GM12864 (cell line): Measurements from ENCODE around the gene NAA10.
A peak's percentile ranks its signal among the peaks of the same experiment; 100 is the strongest.
"Not testable (repeated sequence)": the region's sequence is repeated elsewhere in the genome, so short reads cannot be mapped to it uniquely, and the experiment has no call there.

Source experiments
- DNase-seq: peaks from one replicate; pipeline ENCODE4 v3.0.0-alpha.2; 2011; ENCODE audit warnings: low read depth
- H3K4me3 ChIP-seq: 2 replicates; pipeline ENCODE4 v1.5.1; 2011; ENCODE audit warnings: mild to moderate bottlenecking, low read depth, low read length, control low read depth
- TF ChIP-seq, protein P1 (sequence below): IDR thresholded peaks from 2 replicates; pipeline ENCODE4 v1.5.1; 2011; ENCODE audit warnings: low read depth, mild to moderate bottlenecking, moderate library complexity, low read length, control low read depth, inconsistent platforms; ENCODE audit errors: missing control alignments

NAA10 gene

DNA sequence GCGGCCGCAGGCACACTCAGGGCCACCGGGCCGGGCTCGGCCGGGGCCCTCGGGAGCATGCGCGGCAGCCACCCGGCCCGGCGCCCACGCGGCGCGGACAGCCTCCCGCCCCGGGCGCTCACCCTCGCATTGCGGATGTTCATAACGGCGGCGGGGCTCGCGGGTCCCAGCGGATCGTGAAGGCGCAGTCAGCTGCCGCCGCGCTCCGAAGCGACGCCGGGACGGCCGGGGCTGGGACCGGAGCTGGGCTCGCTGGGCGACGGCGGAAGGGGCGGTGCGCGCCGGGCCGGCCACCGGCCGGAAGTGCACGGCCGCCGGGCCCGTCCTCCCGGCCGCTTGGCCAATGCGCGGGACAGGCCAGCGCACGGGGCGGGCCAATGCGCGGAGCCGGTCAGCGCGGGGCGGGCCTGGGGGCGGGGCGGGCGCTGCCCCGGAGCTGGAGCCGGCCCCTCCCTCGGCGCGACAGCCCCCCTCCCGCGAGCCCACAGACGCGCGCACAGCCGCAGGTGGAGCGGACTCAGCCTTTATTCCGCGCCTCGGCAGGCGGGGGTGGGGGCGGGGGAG lies at the start of gene NAA10:
Gene NAA10 (minus strand): TSS at position 276 of the 564 bp plus-strand sequence. CDS start 133 bp downstream, at position 143.
- peak within 1 kb of the TSS; percentile 80 for H3K4me3 ChIP-seq
- no peak for DNase-seq
- TF ChIP-seq, protein P1, sequence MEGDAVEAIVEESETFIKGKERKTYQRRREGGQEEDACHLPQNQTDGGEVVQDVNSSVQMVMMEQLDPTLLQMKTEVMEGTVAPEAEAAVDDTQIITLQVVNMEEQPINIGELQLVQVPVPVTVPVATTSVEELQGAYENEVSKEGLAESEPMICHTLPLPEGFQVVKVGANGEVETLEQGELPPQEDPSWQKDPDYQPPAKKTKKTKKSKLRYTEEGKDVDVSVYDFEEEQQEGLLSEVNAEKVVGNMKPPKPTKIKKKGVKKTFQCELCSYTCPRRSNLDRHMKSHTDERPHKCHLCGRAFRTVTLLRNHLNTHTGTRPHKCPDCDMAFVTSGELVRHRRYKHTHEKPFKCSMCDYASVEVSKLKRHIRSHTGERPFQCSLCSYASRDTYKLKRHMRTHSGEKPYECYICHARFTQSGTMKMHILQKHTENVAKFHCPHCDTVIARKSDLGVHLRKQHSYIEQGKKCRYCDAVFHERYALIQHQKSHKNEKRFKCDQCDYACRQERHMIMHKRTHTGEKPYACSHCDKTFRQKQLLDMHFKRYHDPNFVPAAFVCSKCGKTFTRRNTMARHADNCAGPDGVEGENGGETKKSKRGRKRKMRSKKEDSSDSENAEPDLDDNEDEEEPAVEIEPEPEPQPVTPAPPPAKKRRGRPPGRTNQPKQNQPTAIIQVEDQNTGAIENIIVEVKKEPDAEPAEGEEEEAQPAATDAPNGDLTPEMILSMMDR: no peak

DNA sequence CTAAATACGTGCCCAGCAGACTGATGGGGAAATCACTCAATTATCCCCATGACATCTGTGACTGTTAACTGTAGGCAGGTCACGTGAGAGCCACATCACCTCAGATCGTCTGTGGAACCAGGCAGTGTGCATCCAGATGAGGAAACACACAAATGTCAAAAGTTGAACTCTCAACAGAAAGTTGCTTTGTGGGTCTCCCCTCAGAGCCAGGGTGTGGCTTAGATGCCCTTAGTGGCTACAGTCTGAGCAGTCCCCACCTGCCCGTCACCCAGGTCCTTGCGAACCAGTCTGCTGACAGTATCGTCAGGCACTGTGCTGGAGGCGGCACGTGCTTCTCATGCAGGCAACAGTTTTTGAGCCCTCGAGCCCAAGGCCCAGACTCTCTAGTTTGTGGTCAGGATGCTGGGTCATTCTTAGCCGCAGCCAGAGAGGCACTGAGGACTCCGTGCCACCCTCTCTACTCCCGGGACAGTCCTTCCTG lies 48.5 kb upstream of the NAA10 start:
- TF ChIP-seq, protein P1: no peak
- DNase-seq: no peak
- H3K4me3 ChIP-seq: no peak overlapping the region

DNA sequence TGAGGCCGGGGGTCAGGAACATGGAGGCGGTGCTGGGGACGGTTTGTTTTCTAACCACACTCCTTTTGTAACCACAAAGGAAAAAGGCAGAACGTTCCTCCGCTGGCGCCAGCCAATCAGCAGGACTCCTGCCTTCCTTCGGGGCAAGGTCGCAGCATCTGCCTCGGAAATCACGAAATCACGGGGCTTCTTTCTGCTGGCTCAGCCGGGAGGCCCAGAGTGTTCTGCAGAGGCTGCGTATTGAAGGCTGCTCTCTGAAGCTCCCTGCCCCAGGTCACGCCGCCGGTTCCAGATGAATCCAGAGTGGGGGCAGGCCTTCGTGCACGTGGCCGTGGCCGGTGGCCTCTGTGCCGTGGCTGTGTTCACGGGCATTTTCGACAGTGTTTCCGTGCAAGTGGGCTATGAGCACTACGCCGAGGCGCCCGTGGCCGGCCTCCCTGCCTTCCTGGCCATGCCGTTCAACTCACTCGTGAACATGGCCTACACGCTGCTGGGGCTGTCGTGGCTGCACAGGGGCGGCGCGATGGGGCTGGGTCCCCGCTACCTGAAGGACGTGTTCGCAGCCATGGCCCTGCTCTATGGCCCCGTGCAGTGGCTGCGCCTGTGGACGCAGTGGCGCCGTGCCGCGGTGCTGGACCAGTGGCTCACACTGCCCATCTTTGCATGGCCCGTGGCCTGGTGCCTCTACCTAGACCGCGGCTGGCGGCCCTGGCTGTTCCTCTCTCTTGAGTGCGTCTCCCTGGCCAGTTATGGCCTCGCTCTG lies 47.1 kb upstream of the NAA10 start:
- TF ChIP-seq, protein P1: no peak
- no peak for DNase-seq
- H3K4me3 ChIP-seq: no peak overlapping the region

DNA sequence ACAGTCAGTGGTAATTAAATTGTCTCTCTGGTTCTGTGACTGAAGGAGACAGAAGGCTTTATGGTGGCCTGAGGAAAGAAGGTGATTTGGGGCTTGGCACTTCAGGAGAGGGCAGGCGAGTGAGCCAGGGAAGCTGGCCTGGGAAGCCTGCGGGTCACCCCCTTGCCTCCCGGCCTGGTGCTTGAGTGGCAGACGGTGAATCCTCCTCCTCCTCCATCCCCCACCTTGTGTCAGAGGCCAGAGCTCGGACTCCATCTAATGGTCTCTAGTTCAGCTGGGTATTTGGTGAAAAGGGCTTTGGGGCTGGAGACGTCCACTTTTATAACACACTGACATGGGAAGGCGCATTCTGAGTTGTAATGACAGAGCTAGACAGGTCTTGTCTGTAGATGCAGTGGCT lies 46.4 kb upstream of the NAA10 start:
- no peak for DNase-seq
- H3K4me3 ChIP-seq: no peak overlapping the region
- TF ChIP-seq, protein P1: no peak

DNA sequence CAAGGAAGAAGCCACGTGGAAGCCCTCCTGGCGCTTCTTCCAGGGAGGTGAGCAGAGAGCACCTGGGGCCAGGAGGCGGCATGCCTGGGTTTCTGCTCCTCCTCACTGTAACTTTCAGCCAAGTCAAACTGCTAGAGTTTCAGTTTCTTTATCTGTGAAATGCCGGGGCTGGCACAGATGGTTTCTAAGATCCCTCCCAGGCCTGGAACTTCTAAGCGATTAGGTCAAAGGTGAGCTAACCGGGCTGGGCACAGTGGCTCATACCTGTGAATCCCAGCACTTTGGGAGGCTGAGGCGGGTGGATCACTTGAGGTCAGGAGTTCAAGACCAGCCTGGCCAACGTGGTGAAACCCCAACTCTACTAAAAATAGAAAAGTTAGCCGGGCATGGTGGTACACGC lies 45.6 kb upstream of the NAA10 start:
- DNase-seq, H3K4me3 ChIP-seq: not testable (repeated sequence)

DNA sequence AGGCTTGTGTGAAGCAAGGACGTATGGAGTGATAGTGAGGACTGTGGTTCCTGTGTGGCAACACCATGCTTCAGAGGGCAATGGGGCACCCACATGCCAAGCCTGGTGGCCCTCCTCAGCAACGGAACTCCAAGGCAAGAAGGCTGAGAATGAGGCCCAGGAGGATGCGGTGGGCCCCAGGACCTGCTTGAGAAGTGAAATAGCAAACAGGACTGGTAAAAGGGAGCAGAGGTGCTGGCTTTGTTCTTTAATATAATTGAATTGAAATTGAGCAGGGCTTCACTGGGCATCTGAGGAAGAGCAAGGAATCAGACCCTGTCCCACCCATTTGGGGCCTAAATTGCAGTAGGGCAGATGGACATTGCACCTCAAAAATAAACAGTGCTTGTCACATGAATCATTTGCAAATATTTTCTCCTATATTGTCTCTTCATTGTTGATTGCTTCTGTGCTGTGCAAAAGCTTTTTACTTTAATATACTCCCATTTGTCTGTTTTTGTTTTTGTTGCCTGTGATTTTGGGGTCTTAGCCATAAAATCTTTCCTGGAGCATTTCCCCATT lies 40.0 kb upstream of the NAA10 start:
- TF ChIP-seq, protein P1: no peak
- no peak for DNase-seq
- no peak overlapping the region for H3K4me3 ChIP-seq

DNA sequence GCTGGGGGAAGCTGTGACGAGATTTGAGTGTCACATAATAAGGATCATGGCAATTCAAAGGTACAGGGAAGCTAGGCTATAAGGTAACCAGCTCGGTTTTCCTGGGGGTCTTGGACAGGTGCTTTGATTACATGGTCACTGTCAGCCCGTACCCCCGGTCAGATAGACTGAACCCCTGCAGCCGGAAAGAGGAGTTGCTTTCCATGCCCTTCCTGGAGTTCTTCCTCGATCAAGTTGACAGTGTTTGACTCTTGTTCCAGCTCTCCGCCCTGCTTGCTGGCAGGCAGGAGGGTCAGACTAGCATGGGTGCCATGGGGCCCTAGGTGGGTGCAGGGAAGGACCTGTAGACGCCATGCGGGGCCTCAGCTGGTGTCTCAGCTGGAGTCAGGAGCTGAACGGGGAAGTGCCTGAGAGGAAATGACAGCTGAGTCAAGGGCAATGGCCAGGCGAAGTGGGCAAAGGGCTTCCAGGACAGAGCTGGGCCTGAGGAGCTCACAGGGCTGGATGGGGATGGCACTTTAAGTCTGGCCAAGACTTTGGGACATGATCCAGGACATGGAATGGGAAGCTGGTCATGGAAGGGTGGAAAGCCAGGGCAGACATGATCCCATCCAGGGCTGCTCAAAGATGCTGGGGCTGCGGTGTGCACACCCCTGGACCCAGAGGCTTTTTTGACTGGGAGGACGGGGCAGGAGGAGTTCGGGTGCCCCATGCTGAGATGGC lies 39.3 kb upstream of the NAA10 start:
- DNase-seq: no peak
- TF ChIP-seq, protein P1: no peak
- H3K4me3 ChIP-seq: no peak overlapping the region
